Stimulated activated effector memory CD8-positive, alpha-beta T cell treated with anti-CD3 and anti-CD28 coated beads, Interleukin-12 subunit alpha, Interleukin-12 subunit beta, amount 100 ng/mL, for 72 hours (primary cell): Measurements from ENCODE around the gene AP4M1.
"Not testable (repeated sequence)": the region's sequence is repeated elsewhere in the genome, so short reads cannot be mapped to it uniquely, and the experiment has no call there.

Experiments
- ATAC-seq: fragments of 150-1000 bp; cut with Tn5 transposase; 2 replicates; pipeline ENCODE4 v1.10.0; 2021
- DNase-seq, 2 donors: peaks; one replicate each; pipeline ENCODE4 v3.0.0; 2021 to 2022; ENCODE audit warnings: low spot score in 2 of 2
- H3K27ac Mint-ChIP-seq: one replicate; pipeline ENCODE4 v1.8.0; 2022; ENCODE audit warnings: mild to moderate bottlenecking, mixed read lengths
- H3K36me3 Mint-ChIP-seq: one replicate; pipeline ENCODE4 v1.8.0; 2022; ENCODE audit warnings: mild to moderate bottlenecking, mixed read lengths
- H3K4me1 Mint-ChIP-seq: one replicate; pipeline ENCODE4 v1.8.0; 2022; ENCODE audit warnings: mixed read lengths
- H3K4me3 Mint-ChIP-seq: one replicate; pipeline ENCODE4 v1.8.0; 2022; ENCODE audit warnings: mild to moderate bottlenecking, mixed read lengths
- H3K9me3 Mint-ChIP-seq: one replicate; pipeline ENCODE4 v1.8.0; 2022; ENCODE audit warnings: mixed read lengths

Gene AP4M1

GRCh38 chr7:100130608-100131453 is 29.4 kb downstream of the AP4M1 start:
- DNase-seq (peak; percentile 93 to 96), ATAC-seq (peak; percentile 23)
- peaks cover 21% of the 10 kb centered on the region for H3K36me3 Mint-ChIP-seq
- no peaks in the 10 kb centered on the region for H3K9me3 Mint-ChIP-seq
- H3K4me3 Mint-ChIP-seq = peak overlapping the region; percentile 58
- no peak overlapping the region for H3K27ac Mint-ChIP-seq
- peaks cover 18% of the 10 kb centered on the region for H3K4me1 Mint-ChIP-seq

- peak overlapping the region; percentile 58 for H3K4me3 Mint-ChIP-seq
- H3K4me1 Mint-ChIP-seq = peaks cover 18% of the 10 kb centered on the region
- H3K27ac Mint-ChIP-seq = no peak overlapping the region
- H3K36me3 Mint-ChIP-seq = peaks cover 8% of the 10 kb centered on the region
- ATAC-seq = no peak
- H3K9me3 Mint-ChIP-seq = no peaks in the 10 kb centered on the region
- DNase-seq = no peak
Observed at GRCh38 chr7:100132126-100132525, 30.7 kb downstream of the AP4M1 start.

- Mint-ChIP-seq H3K4me1 (peaks cover 18% of the 10 kb centered on the region), H3K4me3 (no peak overlapping the region), H3K36me3 (peaks cover 6% of the 10 kb centered on the region), H3K27ac (no peak overlapping the region), H3K9me3 (no peaks in the 10 kb centered on the region)
- ATAC-seq (peak; percentile 86), DNase-seq (peak in 1 of 2 donors; percentile 73)
Observed at GRCh38 chr7:100132697-100133151, 31.3 kb downstream of the AP4M1 start.

- no peak for DNase-seq
- no peak for ATAC-seq
Observed at GRCh38 chr7:100137851-100138760, 36.7 kb downstream of the AP4M1 start.

GRCh38 chr7:100141555-100141949 is 40.1 kb downstream of the AP4M1 start:
- Mint-ChIP-seq H3K4me1 (peaks cover 8% of the 10 kb centered on the region), H3K36me3 (no peaks in the 10 kb centered on the region), H3K4me3 (no peak overlapping the region), H3K27ac (no peak overlapping the region), H3K9me3 (no peaks in the 10 kb centered on the region)
- ATAC-seq (peak; percentile 13), DNase-seq (no peak)

More at GRCh38 chr7:100137851-100138760, 36.7 kb downstream of the AP4M1 start:
- Mint-ChIP-seq H3K36me3 (no peaks in the 10 kb centered on the region), H3K27ac (no peak overlapping the region), H3K9me3 (no peaks in the 10 kb centered on the region), H3K4me1 (peaks cover 8% of the 10 kb centered on the region), H3K4me3 (no peak overlapping the region)

- Mint-ChIP-seq H3K27ac (no peak overlapping the region), H3K4me1 (peaks cover 8% of the 10 kb centered on the region), H3K4me3 (no peak overlapping the region), H3K9me3 (no peaks in the 10 kb centered on the region), H3K36me3 (no peaks in the 10 kb centered on the region)
- ATAC-seq (no peak), DNase-seq (no peak)
Observed at GRCh38 chr7:100142461-100142860, 41.0 kb downstream of the AP4M1 start.

- Mint-ChIP-seq H3K4me1 (peaks cover 24% of the 10 kb centered on the region), H3K36me3 (peaks cover 22% of the 10 kb centered on the region)
- not testable (repeated sequence) for ATAC-seq, DNase-seq, H3K4me3 Mint-ChIP-seq, H3K9me3 Mint-ChIP-seq, H3K27ac Mint-ChIP-seq
Observed at GRCh38 chr7:100146350-100146749, 44.9 kb downstream of the AP4M1 start.

- ATAC-seq (no peak), DNase-seq (no peak)
- Mint-ChIP-seq H3K36me3 (peaks cover 31% of the 10 kb centered on the region), H3K27ac (no peak overlapping the region), H3K9me3 (no peaks in the 10 kb centered on the region), H3K4me1 (peaks cover 24% of the 10 kb centered on the region), H3K4me3 (no peak overlapping the region)
Observed at GRCh38 chr7:100147278-100147677, 45.8 kb downstream of the AP4M1 start.

- Mint-ChIP-seq H3K4me1 (peaks cover 32% of the 10 kb centered on the region), H3K36me3 (peaks cover 40% of the 10 kb centered on the region), H3K27ac (peak overlapping the region; percentile 98), H3K4me3 (peak overlapping the region; percentile 98), H3K9me3 (no peaks in the 10 kb centered on the region)
- ATAC-seq (no peak), DNase-seq (no peak)
Observed at GRCh38 chr7:100148225-100148558, 46.7 kb downstream of the AP4M1 start.

GRCh38 chr7:100148559-100149328 is 47.3 kb downstream of the AP4M1 start, which contains the start of gene LAMTOR4:
Gene LAMTOR4, plus strand, starts transcription at chr7:100148918. Its CDS starts 55 bp downstream, at chr7:100148973.
- Mint-ChIP-seq H3K4me1 (peaks cover 36% of the 10 kb centered on the region), H3K27ac (peak within 1 kb of the TSS; percentile 98), H3K36me3 (peaks cover 46% of the 10 kb centered on the region), H3K4me3 (peak within 1 kb of the TSS; percentile 98), H3K9me3 (no peaks in the 10 kb centered on the region)
- peak; percentile 85 to 98 for DNase-seq
- ATAC-seq = peak; percentile 98

GRCh38 chr7:100152404-100152803 is 51.0 kb downstream of the AP4M1 start:
- Mint-ChIP-seq H3K36me3 (peaks cover 68% of the 10 kb centered on the region), H3K9me3 (no peaks in the 10 kb centered on the region), H3K4me3 (no peak overlapping the region), H3K27ac (peak overlapping the region; percentile 26), H3K4me1 (peaks cover 57% of the 10 kb centered on the region)
- ATAC-seq = no peak
- DNase-seq = no peak

- peaks cover 68% of the 10 kb centered on the region for H3K36me3 Mint-ChIP-seq
- H3K4me3 Mint-ChIP-seq = no peak overlapping the region
Observed at GRCh38 chr7:100152937-100153666, 51.7 kb downstream of the AP4M1 start.

GRCh38 chr7:100153708-100154535 is 52.5 kb downstream of the AP4M1 start:
- peaks cover 52% of the 10 kb centered on the region for H3K4me1 Mint-ChIP-seq
- ATAC-seq (no peak), DNase-seq (no peak)
- H3K9me3 Mint-ChIP-seq = no peaks in the 10 kb centered on the region
- no peak overlapping the region for H3K27ac Mint-ChIP-seq
- no peak overlapping the region for H3K4me3 Mint-ChIP-seq
- H3K36me3 Mint-ChIP-seq = peaks cover 60% of the 10 kb centered on the region

More at GRCh38 chr7:100152937-100153666, 51.7 kb downstream of the AP4M1 start:
- peaks cover 60% of the 10 kb centered on the region for H3K4me1 Mint-ChIP-seq
- DNase-seq (no peak), ATAC-seq (no peak)
- no peaks in the 10 kb centered on the region for H3K9me3 Mint-ChIP-seq
- H3K27ac Mint-ChIP-seq = peak overlapping the region; percentile 26
